ENCODE measurements around the gene POT1.

Gene POT1

DNA sequence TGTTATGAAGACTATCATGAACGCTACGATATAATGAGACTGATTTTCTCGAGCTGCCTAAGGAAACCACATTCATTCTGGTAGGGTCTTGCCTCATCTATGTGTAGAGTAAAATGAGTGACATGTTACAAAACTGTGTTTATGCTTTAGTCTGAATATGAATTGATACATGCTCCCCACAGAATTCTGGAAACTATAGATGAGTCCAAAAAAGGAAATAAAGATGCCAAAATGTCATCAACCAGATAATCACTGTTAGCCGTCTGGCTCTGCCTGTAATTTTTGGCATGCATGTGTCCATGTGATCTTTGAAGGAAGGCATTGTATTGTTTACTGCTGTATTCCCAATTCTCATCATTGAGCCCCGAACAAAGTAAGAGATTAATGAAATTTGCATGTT lies 121.4 kb downstream of the POT1 start:
- DNase-seq (ENCODE audit: low read depth), result no peak
- TF ChIP-seq, protein P1, sequence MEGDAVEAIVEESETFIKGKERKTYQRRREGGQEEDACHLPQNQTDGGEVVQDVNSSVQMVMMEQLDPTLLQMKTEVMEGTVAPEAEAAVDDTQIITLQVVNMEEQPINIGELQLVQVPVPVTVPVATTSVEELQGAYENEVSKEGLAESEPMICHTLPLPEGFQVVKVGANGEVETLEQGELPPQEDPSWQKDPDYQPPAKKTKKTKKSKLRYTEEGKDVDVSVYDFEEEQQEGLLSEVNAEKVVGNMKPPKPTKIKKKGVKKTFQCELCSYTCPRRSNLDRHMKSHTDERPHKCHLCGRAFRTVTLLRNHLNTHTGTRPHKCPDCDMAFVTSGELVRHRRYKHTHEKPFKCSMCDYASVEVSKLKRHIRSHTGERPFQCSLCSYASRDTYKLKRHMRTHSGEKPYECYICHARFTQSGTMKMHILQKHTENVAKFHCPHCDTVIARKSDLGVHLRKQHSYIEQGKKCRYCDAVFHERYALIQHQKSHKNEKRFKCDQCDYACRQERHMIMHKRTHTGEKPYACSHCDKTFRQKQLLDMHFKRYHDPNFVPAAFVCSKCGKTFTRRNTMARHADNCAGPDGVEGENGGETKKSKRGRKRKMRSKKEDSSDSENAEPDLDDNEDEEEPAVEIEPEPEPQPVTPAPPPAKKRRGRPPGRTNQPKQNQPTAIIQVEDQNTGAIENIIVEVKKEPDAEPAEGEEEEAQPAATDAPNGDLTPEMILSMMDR (IDR thresholded peaks at IDR 0.05; ENCODE audit: low read depth, low read length, missing control alignments), result no peak
- no peak overlapping the region for H3K4me3 ChIP-seq (ENCODE audit: low read depth, low read length)
- in situ Hi-C loops (cut with HindIII; ENCODE audit: low sequenced_read_pairs), result no loop called here

DNA sequence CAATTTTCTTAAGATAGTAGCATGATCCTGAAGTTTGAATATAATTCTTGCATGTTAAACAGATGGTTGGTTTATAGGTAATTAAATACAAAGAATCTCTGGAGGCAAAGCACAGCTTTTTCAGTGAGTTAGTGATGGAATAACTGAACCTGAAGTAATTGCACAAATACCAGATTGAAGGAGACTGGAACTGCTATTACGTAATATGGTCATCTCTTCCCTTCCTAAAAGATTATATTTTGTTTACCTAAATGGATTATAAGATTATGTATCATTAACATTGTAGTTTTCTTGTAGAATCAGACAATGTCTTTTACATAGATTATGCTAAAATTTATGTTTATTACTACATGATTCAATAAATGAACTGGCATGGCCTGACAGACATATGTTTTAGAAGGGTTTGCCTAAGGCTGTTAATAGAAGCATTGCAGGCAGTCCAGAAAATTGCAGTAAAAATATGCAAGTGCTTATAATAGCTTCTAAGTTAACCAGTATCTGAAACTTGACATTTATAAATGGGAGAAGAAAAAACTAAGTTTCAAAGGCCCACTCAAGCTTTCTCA lies 128.2 kb downstream of the POT1 start:
- no peak overlapping the region for H3K4me3 ChIP-seq (ENCODE audit: low read depth, low read length)
- TF ChIP-seq, protein P1 (IDR thresholded peaks at IDR 0.05; ENCODE audit: low read depth, low read length, missing control alignments), result no peak
- in situ Hi-C loops (cut with HindIII; ENCODE audit: low sequenced_read_pairs), result no loop called here
- DNase-seq (ENCODE audit: low read depth), result no peak

DNA sequence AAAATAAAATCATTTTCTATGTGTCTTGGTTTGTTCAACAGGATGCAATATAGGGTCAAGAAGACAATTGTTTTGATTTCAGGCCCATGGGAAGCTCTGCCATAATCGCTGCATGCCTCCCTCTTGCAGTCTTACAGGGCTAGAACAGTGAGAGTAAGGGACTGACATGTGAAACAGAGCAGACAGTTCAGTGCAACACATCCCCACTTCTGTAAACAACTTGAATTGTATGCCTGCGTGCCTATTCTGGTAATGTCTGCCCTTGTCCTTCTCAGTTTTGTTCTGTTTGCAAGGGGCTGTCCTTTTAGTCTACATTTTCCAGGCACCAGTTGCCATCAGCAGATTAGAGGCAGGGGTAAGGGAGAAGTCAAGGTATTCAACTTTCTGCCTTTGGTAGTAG lies 129.2 kb downstream of the POT1 start:
- TF ChIP-seq, protein P1 (IDR thresholded peaks at IDR 0.05; ENCODE audit: low read depth, low read length, missing control alignments), result no peak
- H3K4me3 ChIP-seq (ENCODE audit: low read depth, low read length), result no peak overlapping the region
- in situ Hi-C loops (cut with HindIII; ENCODE audit: low sequenced_read_pairs), result no loop called here
- DNase-seq (ENCODE audit: low read depth), result no peak

DNA sequence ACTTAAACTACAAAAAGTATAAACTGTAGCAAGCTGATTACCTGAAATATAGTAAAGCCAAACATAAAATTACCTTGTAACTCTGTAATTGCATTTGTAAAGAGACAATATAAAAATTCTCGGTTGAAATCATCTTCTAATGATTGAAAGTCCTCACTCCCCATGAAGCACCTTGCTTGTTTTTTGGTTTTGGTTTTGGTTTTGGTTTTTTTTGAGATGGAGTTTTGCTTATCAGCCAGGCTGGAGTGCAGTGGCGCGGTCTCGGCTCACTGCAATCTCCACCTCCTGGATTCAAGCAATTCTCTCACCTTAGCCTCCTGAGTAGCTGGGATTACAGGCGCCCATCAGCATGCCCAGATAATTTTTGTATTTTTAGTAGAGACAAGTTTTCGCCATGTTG lies 130.2 kb downstream of the POT1 start:
- TF ChIP-seq, protein P1 (IDR thresholded peaks at IDR 0.05; ENCODE audit: low read depth, low read length, missing control alignments), result no peak
- H3K4me3 ChIP-seq (ENCODE audit: low read depth, low read length), result no peak overlapping the region
- in situ Hi-C loops (cut with HindIII; ENCODE audit: low sequenced_read_pairs), result no loop called here
- DNase-seq (ENCODE audit: low read depth), result no peak

DNA sequence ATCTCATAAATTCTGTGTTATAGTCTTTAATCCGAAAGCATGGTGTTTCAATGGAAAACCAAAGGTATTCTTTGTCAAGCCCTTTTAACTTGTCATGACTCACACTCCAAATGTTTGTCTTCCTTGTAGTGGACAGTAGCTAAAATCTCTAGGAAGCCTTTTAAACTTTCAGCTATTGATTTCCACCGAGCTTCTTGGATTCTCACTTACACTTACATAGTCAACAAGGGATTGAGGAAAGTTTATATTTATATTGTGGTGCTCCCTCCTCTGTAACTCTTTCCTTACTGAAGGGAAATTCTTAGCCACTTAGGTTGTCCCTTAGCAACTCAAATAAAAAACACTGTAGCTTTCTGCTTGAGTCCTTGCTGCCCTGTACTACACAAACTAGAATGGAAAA lies 132.9 kb downstream of the POT1 start:
- no peak for DNase-seq (ENCODE audit: low read depth)
- TF ChIP-seq, protein P1 (IDR thresholded peaks at IDR 0.05; ENCODE audit: low read depth, low read length, missing control alignments), result no peak
- in situ Hi-C loops (cut with HindIII; ENCODE audit: low sequenced_read_pairs), result no loop called here
- no peak overlapping the region for H3K4me3 ChIP-seq (ENCODE audit: low read depth, low read length)

DNA sequence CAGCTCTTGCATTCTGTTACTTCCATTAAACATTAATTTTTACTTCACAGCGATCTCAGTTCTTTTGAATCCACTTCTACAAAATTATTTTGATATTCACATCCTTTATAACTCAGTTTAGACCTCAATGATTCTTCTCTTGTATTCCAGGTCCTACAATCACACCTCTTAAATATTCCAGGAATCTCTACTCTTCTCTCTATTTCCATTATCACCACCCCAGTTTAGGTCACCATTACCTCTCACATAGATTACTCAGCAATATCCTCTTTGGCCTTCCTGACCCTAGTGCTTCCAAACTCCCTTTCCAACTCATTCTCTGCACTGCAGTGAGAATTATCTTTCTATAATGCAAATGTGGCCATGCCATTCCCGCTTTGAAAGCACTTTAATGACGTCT lies 136.9 kb downstream of the POT1 start:
- no peak for DNase-seq (ENCODE audit: low read depth)
- TF ChIP-seq, protein P1 (IDR thresholded peaks at IDR 0.05; ENCODE audit: low read depth, low read length, missing control alignments), result no peak
- H3K4me3 ChIP-seq (ENCODE audit: low read depth, low read length), result no peak overlapping the region
- in situ Hi-C loops (cut with HindIII; ENCODE audit: low sequenced_read_pairs), result no loop called here

DNA sequence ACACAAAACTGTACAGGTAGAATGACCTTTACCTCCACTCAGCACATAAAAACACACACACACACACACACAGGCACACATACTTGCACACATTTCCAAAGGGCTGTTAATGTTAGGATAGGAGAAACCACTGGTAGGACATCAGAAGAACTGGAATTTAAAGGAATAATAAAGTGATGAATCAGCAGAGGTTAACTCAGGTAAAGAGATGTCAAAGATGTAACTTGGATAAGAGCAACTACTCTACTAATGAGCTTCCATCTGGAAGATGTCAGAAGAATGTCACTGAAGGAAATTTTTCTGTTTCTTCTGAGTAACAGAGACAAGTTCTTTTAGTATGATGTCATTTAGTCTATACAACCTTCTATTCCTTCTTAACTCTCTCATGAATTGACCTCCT lies 137.6 kb downstream of the POT1 start:
- in situ Hi-C loops (cut with HindIII; ENCODE audit: low sequenced_read_pairs), result no loop called here
- no peak for DNase-seq (ENCODE audit: low read depth)
- no peak overlapping the region for H3K4me3 ChIP-seq (ENCODE audit: low read depth, low read length)
- TF ChIP-seq, protein P1 (IDR thresholded peaks at IDR 0.05; ENCODE audit: low read depth, low read length, missing control alignments), result no peak

Data from astrocyte of the cerebellum (primary cell).